Activated CD4-positive, CD25-positive, alpha-beta regulatory T cell treated with anti-CD3 and anti-CD28 coated beads, Interleukin-2, amount 50 U/mL, for 16 hours (primary cell): ENCODE data around the gene TESK1.
"Not testable (repeated sequence)": the region's sequence is repeated elsewhere in the genome, so short reads cannot be mapped to it uniquely, and the experiment has no call there.

ENCODE experiments used
- DNase-seq: peaks from one replicate; pipeline ENCODE4 v3.0.0-alpha.2; 2020; ENCODE audit warnings: low read depth, low spot score

TESK1 gene

GRCh38 chr9:35612843-35613242 is 7.8 kb downstream of the TESK1 start:
- no peak for DNase-seq

- no peak for DNase-seq
Measured at GRCh38 chr9:35615981-35616680, 11.1 kb downstream of the TESK1 start.

DNA sequence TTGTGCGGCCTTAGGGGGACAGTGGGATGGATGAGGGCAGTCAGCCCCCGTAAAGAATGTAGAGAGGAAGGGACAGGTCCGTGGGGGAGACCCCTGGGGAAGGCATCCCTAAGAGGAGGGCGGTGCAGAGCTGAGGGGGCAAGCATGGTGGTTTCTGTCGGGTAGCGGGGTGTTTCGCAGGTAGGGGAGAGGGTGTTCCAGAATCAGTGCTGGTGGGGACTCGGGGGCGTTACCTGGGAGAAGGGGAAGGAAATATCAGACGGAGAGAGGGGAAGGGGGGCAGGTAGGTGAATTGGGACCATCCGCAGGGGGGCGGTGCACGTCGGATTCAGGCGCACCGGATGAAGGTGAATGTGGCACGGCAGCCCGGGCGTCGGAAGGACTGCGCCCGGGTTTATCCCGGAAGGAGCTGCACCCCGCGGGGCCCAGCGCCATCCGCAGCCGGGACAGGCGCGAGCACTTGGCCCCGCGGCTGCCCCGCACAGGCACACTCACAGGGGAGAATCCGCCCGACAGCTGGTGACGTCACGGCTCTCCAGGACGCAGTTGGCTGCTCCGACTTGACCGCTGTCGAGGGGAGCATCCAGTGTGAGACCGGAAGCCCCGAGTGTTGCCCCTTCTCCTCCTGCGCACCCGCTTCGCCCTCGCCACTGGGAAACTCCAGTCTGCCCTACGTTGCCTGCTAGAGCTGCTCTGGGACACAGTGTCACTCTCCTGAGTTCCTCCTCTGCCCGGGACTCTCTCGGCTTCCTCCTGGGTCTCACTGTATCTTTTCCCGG is 11.8 kb downstream of the TESK1 start:
- no peak for DNase-seq

DNA sequence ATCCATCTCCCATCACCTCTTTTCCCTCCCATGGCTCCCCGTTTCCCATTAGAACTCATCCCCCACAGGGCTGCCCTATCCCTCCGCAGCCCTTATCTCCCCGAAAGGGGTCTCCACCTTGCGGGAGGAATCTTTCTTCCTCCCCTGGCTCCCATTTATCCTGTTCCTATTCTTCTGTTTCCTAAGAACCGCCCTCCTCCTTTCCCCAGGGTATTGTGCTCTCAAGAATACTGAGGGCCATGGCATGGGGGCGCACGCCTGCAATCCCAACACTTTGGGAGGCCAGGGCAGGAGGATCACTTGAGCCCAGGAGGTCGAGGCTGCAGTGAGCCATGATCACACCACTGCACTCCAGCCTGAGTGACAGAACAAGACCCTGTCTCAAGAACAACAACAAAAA is 12.5 kb downstream of the TESK1 start:
- DNase-seq = no peak

DNA sequence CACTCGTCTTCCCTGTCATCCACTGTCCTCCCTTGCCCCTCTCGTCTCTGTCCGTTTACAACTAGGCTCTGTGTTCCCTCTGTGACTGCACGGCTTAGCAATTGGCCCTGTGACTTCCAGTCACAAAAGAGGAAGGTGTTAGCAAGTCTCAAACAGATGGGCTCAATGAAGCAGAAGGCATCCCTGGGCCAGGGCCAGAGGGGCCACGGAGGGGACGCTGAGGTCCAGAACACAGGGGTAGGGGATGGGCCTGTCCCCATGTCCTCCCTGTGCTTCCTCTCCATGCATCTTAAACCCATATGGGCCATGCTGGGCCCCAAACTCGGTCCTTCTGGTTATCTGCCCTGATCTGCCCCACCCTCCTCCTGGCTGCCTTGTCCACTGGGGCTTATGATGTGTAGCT is 13.3 kb downstream of the TESK1 start, which contains the start of gene CD72:
Gene CD72 (minus strand): TSS at position 89 of the 403 bp plus-strand sequence. CDS start 110 bp downstream, outside the sequence.
- no peak for DNase-seq

DNA sequence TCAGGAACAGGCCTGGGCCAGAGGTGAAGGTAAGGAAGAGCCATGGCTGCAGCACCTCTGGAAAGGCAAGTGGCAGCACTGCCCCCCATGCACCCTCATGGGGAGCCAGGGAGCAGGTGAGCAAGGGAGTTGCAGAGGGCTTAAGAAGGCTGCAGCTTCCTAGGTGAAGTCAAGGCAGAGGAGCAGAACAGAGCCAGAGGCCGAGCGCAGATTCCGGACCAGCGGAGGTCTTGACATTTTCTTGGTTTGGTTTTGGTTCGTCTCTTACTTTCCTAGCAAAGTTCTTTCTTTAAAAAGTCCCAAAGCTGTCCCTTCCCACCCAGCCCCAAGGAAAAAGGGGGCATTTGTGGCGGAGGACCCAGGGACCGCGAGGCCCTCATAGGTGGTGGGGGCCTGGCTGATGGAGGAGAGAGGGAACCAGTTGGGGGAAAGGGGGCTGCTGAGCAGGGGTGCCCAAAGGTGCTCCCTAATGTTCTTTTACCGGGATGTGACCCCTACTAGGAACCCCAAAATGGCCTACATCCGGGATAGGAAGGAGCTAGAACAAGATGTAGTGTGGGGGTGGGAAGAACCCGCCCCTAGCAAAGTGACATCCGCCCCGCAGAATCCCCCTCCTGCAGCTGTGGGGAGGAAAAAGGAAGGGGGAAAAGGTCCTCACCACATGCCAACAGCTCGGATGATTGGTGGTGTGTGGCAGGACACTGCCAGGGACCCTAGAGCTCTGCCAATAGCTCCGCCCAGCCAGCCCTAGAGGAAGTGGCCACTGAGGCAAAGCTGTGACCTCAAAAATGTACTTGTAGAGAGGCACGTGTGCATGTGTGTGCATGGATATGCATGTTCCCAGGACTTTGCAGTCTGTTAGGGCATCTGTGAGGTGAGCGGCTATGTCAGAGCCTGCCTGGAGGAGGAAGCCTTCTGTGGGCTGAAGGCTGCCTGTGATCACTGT is 14.1 kb downstream of the TESK1 start:
- DNase-seq = no peak

DNA sequence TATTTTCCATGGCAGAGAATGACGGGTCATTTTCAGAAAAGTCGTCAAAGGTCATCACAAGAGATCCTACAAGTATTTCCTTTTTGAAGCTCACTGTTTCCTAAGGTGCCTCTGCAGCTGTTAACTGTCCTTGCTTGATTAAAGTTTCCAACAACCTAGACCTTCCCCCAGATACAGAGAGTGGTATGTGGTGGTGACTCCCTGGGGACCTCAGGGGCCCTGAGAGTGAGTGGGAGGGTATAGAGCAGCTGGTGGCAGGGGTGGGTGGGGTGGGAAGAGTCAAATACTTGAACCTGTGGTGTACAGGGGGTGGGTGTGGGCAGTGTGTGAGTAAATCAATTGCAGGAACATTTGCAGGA is 14.7 kb downstream of the TESK1 start:
- DNase-seq = no peak

DNA sequence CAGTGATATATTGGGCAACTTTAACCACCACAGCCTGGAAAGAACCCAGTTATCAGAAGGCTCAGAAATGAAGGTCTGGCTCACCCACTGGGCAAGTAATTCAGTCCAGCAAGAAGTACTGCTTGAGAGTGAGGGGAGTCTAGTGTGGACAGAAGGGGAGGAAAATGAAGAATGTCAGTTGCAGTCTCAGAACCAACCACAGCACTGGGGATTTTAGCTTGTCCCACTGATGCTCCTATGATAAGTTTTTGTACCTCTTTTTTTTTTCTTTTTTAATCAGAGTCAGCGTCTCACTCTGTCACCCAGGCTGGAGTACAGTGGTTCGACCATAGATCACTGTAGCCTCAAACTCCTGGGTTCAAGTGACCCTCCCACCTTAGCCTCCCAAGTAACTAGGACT is 22.5 kb downstream of the TESK1 start:
- no peak for DNase-seq

- DNase-seq = no peak
Measured at GRCh38 chr9:35628389-35628991, 23.4 kb downstream of the TESK1 start.

GRCh38 chr9:35629597-35629996 is 24.5 kb downstream of the TESK1 start:
- DNase-seq = no peak

- no peak for DNase-seq
Measured at GRCh38 chr9:35635730-35636129, 30.7 kb downstream of the TESK1 start.

GRCh38 chr9:35636135-35636876 is 31.2 kb downstream of the TESK1 start:
- DNase-seq = no peak

GRCh38 chr9:35636877-35637246 is 31.8 kb downstream of the TESK1 start:
- DNase-seq = not testable (repeated sequence)

- DNase-seq = not testable (repeated sequence)
Measured at GRCh38 chr9:35637427-35637955, 32.4 kb downstream of the TESK1 start.

- DNase-seq = not testable (repeated sequence)
Measured at GRCh38 chr9:35638751-35639150, 33.7 kb downstream of the TESK1 start.

DNA sequence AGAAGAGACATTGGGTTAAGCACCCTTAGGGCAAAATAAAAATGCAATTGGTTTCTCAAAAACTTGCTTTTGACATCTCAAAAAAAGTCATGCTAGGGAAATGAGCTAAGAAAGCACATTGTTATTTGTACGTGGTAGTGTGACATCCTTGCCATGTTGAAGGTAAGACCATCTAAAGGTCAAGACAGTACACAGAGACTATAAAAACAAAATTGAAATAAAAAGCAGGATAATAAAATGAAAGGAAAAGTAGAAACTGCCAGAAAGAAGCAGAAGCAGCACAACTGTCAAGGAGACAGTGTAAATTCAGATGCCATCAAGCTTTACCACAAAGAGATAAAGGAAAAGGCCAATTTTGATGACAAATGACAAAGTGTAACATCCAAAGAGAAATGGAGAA is 34.2 kb downstream of the TESK1 start:
- DNase-seq = not testable (repeated sequence)

GRCh38 chr9:35639631-35640030 is 34.6 kb downstream of the TESK1 start:
- DNase-seq = no peak

GRCh38 chr9:35640431-35640830 is 35.4 kb downstream of the TESK1 start:
- not testable (repeated sequence) for DNase-seq

- not testable (repeated sequence) for DNase-seq
Measured at GRCh38 chr9:35641478-35641877, 36.4 kb downstream of the TESK1 start.

DNA sequence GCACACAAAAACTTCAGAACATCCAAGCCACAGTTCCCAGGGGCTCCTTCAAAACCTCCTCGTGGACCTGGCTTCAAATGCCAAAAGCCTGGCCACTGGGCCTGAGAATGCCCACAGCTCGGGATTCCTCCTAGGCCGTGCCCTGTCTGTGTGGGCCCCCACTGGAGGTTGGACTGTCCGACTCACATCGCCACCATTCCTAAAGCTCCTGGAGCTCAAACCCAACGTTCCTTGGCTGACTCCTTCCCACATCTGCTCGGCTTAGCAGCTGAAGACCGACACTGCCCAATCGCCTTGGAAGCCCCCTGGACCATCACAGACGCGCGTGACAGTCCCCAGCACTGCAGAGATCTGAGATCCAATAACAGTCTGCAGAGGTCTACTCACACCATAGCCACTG is 38.0 kb downstream of the TESK1 start:
- DNase-seq = no peak

GRCh38 chr9:35645736-35646135 is 40.7 kb downstream of the TESK1 start:
- not testable (repeated sequence) for DNase-seq
